Uterus (tissue), 4 donors: Measurements from ENCODE around the gene RNF6. TPM values are rescaled to one million over a fixed set of nuclear protein-coding genes. Genes with fewer than 3 reads are reported as not detected.

ENCODE experiments used
- DNase-seq, 2 donors: peaks; one replicate each; pipeline ENCODE4 v3.0.0-alpha.2; 2019 to 2020
- H3K27ac ChIP-seq, 2 donors: fragments of 200-600 bp; sonication (generic); 1 replicate in 1 of 2; 2 replicates in 1 of 2; pipeline ENCODE4 v1.5.1; 2016 to 2018
- H3K27me3 ChIP-seq, 2 donors: fragments of 200-600 bp; sonication (generic); one replicate each; pipeline ENCODE4 v1.5.1; 2018 to 2019; ENCODE audit warnings: control low read depth in 1 of 2
- H3K36me3 ChIP-seq, 2 donors: fragments of 200-600 bp; sonication (generic); one replicate each; pipeline ENCODE4 v1.5.1; 2019; ENCODE audit warnings: control low read depth in 1 of 2
- H3K4me1 ChIP-seq, 2 donors: fragments of 200-600 bp; sonication (generic); one replicate each; pipeline ENCODE4 v1.5.1; 2018 to 2019; ENCODE audit warnings: control low read depth in 1 of 2
- H3K4me3 ChIP-seq, 2 donors: fragments of 200-600 bp; sonication (generic); 1 replicate in 1 of 2; 2 replicates in 1 of 2; pipeline ENCODE4 v1.5.1; 2018 to 2019; ENCODE audit warnings: mild to moderate bottlenecking in 1 of 2
- H3K9me3 ChIP-seq, 2 donors: fragments of 200-600 bp; sonication (generic); one replicate each; pipeline ENCODE4 v1.5.1; 2019; ENCODE audit warnings: control low read depth in 1 of 2
- POLR2A ChIP-seq, 2 donors: fragments of 450-650 bp; IDR thresholded peaks; one replicate each; pipeline ENCODE4 v1.6.1; 2016; ENCODE audit warnings: antibody characterized with exemption in 2 of 2, mild to moderate bottlenecking in 1 of 2, moderate library complexity in 1 of 2
- intact Hi-C: fragments of 100-400 bp; cut with DNase I; formaldehyde crosslinking; loops from one replicate; pipeline ENCODE4 v1.15.1; 2023; ENCODE audit warnings: low total_unique reads
- total RNA-seq, 4 donors: library from RNA; depleted of rRNA in 3 of 4; stranded (reverse); fragments of >200 nt in 3 of 4; gene quantifications; one replicate each; pipeline versions ENCODE4 v1.1.0 to v1.2.4, GENCODE V29; 2014 to 2023
- TF ChIP-seq, protein P1 (sequence below), 4 experiments: fragments of 200-600 bp in 2 of 4; fragments of 450-650 bp in 2 of 4; sonication (generic) in 2 of 4; IDR thresholded peaks; one replicate each; pipeline ENCODE4 v1.5.1; 2016 to 2019; ENCODE audit warnings: antibody characterized with exemption in 4 of 4, mild to moderate bottlenecking in 2 of 4, moderate library complexity in 1 of 4
- donor health status: DM: yes; HTN: yes; CAD: no.

Gene RNF6
- total RNA-seq, 4 donors from 2014 or later = 12.0 to 32.4 (median 20.0) TPM

- intact Hi-C loops = no loop called here
- Histone ChIP-seq H3K4me1 (no peaks in the 10 kb centered on the region), H3K4me3 (no peak overlapping the region), H3K36me3 (no peaks in the 10 kb centered on the region), H3K27me3 (no peaks in the 10 kb centered on the region), H3K9me3 (no peaks in the 10 kb centered on the region), H3K27ac (no peak overlapping the region)
- TF ChIP-seq, protein P1, sequence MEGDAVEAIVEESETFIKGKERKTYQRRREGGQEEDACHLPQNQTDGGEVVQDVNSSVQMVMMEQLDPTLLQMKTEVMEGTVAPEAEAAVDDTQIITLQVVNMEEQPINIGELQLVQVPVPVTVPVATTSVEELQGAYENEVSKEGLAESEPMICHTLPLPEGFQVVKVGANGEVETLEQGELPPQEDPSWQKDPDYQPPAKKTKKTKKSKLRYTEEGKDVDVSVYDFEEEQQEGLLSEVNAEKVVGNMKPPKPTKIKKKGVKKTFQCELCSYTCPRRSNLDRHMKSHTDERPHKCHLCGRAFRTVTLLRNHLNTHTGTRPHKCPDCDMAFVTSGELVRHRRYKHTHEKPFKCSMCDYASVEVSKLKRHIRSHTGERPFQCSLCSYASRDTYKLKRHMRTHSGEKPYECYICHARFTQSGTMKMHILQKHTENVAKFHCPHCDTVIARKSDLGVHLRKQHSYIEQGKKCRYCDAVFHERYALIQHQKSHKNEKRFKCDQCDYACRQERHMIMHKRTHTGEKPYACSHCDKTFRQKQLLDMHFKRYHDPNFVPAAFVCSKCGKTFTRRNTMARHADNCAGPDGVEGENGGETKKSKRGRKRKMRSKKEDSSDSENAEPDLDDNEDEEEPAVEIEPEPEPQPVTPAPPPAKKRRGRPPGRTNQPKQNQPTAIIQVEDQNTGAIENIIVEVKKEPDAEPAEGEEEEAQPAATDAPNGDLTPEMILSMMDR (IDR thresholded peaks at IDR 0.05) = no peak
- TF ChIP-seq POLR2A (IDR thresholded peaks at IDR 0.05) = no peak
- no peak for DNase-seq
Measured at GRCh38 chr13:26163812-26164211, 58.3 kb downstream of the RNF6 start.

Other genes with a start within 250 kb of the RNF6 start
- gene SHISA2, start 170.3 kb downstream of the RNF6 start, total RNA-seq = 1 to 10 TPM in 1 of 4 donors, under 1 TPM in 2, not detected in 1; 0.24 to 6.0 (median 0.29) TPM
- 10 to 100 TPM in 3 of 4 donors, 1 to 10 TPM in 1; 6.7 to 17.9 (median 15.4) TPM for gene CDK8, start 31.8 kb upstream of the RNF6 start, total RNA-seq